SH-SY5Y (cell line): ENCODE results near the gene IGFBP7.

Experiments
- GATA2 ChIP-seq: IDR thresholded peaks from 2 replicates; pipeline ENCODE4 v1.6.1; 2011; ENCODE audit warnings: mild to moderate bottlenecking, low read depth, low read length
- GATA3 ChIP-seq: IDR thresholded peaks from 2 replicates; pipeline ENCODE4 v1.6.1; 2011; ENCODE audit warnings: low read depth, mild to moderate bottlenecking, low read length, moderate library complexity

The IGFBP7 gene

GRCh38 chr4:57039345-57039744 is 70.8 kb downstream of the IGFBP7 start:
- no peak for TF ChIP-seq GATA3
- TF ChIP-seq GATA2, result no peak

GRCh38 chr4:57037982-57038604 is 72.1 kb downstream of the IGFBP7 start:
- no peak for TF ChIP-seq GATA3
- no peak for TF ChIP-seq GATA2

GRCh38 chr4:57034520-57034919 is 75.7 kb downstream of the IGFBP7 start:
- TF ChIP-seq GATA2 (no peak), GATA3 (no peak)

GRCh38 chr4:57023104-57023503 is 87.1 kb downstream of the IGFBP7 start:
- TF ChIP-seq GATA3, result no peak
- TF ChIP-seq GATA2, result no peak

GRCh38 chr4:57020467-57021101 is 89.6 kb downstream of the IGFBP7 start:
- TF ChIP-seq GATA2, result no peak
- no peak for TF ChIP-seq GATA3

GRCh38 chr4:57018980-57019379 is 91.2 kb downstream of the IGFBP7 start:
- TF ChIP-seq GATA3 (no peak), GATA2 (no peak)

GRCh38 chr4:57013543-57014120 is 96.6 kb downstream of the IGFBP7 start:
- TF ChIP-seq GATA3, result no peak
- no peak for TF ChIP-seq GATA2

GRCh38 chr4:56999751-57000150 is 110.4 kb downstream of the IGFBP7 start:
- no peak for TF ChIP-seq GATA3

GRCh38 chr4:56995525-56995924 is 114.7 kb downstream of the IGFBP7 start:
- TF ChIP-seq GATA3, result no peak
- no peak for TF ChIP-seq GATA2

- TF ChIP-seq GATA2 (no peak), GATA3 (no peak)
These were observed 119.9 kb downstream of the IGFBP7 start for GRCh38 chr4:56990109-56990905.

- TF ChIP-seq GATA2 (no peak), GATA3 (no peak)
These were observed 123.2 kb downstream of the IGFBP7 start for GRCh38 chr4:56986952-56987351.

- TF ChIP-seq GATA3 (no peak), GATA2 (no peak)
These were observed 124.0 kb downstream of the IGFBP7 start for GRCh38 chr4:56986192-56986591.

GRCh38 chr4:56981795-56982201 is 128.4 kb downstream of the IGFBP7 start:
- TF ChIP-seq GATA2 (no peak), GATA3 (no peak)
